HG02852 (cell line): ENCODE measurements around the gene CCDC102B.
A peak's percentile ranks its signal among the peaks of the same experiment; 100 is the strongest.
"Not testable (repeated sequence)": the region's sequence is repeated elsewhere in the genome, so short reads cannot be mapped to it uniquely, and the experiment has no call there.

Experiments
- ATAC-seq: cut with Tn5 transposase; IDR thresholded peaks from one replicate; pipeline ENCODE4 v1.9.1; 2021; ENCODE audit warnings: mild to moderate bottlenecking, moderate library complexity; ENCODE audit not compliant: unreplicated experiment

Gene CCDC102B

DNA sequence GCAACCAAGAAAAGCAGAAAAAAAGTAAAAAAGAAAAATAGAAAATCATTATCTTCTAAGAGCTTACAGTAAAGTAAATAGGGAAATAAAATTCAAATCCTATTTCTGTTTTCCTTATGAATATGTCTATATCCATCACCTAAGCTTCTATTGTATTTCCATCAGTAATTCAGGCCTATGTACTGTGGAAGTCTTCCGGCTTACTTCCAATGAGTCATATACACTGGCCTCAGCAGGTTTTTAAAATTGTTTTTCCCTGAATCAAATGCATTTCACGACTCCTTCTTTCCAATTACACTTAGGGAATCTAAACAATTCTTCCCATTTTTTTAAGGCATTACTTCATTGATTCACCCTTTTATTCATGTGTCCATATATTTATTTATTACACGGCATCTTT is 164.7 kb downstream of the CCDC102B start:
- ATAC-seq: no peak

DNA sequence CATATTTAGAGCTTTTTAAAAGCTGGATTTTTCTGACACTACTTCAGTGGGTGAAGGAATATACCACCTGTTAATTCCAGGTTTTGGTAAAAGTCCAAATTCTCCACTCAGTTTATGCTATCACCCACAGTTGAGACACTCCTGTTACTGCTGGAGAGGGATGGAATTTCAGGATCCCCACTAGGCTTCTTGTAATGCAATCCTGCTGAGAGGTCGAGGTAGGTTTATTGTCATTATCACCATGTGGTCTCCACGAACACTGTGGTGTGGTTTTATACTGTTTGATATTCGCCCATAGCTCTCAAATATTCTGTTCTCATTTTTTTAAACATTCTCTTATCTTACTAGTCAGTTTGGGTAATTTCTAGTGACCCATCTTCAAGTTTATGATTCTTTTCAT is 167.9 kb downstream of the CCDC102B start:
- ATAC-seq: no peak

- ATAC-seq: no peak
Measured at GRCh38 chr18:68969027-68969426, 171.1 kb downstream of the CCDC102B start.

GRCh38 chr18:68972176-68972575 is 174.3 kb downstream of the CCDC102B start:
- ATAC-seq: no peak

DNA sequence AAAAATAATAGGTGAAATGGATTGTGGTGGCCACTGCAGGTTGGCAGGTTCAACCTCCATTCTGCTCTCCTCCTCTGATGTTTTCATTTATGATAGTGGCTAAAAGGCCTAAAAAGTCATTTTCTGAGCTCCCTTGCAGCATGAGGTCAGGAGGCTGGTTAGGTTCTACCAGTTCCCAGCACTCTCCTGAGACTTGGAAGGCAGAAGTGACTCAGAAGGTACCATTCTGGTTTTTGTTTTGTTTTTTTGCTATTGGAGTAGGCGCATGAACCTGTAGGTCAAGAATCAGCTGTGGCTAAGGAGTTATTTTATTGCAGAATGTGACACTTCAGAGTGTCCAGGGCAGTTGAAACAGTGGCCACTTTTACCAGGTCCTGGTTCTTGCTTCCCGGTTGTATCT is 181.9 kb downstream of the CCDC102B start:
- ATAC-seq: no peak

DNA sequence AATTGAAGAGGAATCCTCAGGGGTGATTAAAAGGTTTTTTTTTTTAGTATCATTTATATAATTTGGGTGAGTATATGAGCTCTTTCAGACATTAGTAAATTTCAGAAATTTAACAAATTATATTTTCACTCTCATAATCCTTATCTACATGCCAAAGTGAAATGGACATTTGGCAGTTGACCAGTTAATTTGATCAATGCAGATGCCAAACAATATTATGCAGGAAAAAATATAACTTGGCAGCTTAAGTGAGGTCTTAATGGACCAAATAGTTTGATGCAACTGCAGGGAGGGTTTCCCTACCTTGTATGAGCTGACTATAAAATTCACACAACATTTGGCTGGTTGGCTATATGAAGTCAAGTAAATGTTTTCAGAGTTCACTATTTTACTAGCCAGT is 185.2 kb downstream of the CCDC102B start:
- ATAC-seq: no peak

- no peak for ATAC-seq
Measured at GRCh38 chr18:68984342-68984741, 186.5 kb downstream of the CCDC102B start.

- ATAC-seq: no peak
Measured at GRCh38 chr18:68985172-68985820, 187.4 kb downstream of the CCDC102B start.

DNA sequence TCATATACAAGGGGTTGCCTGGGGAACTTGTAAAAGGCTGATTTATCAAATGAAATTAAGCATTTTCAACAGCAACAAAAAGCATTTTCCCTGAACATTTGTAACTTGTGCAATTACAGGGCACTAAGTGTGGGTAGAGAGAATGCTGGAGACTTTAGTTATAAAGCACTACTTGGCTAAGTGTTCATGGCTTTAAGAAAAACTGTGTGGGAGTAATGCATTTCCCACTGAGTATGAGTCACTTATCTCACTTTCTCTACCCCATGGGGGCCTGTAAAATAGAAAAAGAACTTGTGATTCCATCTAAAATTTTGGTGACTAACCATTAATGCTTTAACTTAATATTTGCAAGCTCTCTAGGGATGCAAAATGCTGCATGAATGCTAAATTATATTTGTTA is 193.4 kb downstream of the CCDC102B start:
- ATAC-seq: peak; percentile 63

DNA sequence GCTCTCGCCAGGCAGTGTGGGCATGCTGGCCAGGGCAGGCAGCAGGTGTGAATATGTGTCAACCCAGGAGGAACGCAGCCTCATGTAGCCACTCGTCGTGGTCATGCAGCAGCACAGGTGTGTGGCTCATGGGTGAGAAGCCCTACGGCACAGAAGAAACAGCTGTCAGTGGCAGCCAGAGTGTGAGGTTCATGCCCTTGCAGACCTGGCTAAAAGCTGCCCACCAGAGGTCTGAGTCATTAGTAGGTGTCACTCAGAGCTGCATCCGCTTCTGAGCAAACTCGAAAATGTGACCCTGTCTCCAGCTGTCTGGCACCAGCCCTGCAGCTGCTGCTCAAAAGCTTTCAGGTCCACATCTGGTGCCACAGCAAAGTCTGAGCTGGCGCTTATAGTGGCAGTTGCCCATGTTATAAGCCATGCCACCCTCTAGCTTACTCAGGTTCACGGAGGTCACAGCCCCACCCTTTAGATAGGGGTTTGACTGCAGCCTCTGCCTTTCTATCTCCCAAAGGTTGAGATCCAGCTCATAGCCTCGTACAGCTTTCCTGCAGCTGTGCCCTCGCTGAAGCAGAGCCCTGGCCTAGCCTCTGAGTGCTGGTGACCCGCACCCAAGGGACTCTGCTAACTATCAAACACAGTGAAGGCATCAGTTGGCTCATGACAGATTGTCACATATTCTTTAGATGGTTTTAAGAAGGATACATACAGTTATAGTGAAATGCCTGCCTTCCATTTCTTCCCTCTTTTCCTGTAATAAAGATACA is 195.0 kb downstream of the CCDC102B start:
- ATAC-seq: no peak

GRCh38 chr18:68995675-68996074 is 197.8 kb downstream of the CCDC102B start:
- ATAC-seq: no peak

- ATAC-seq: no peak
Measured at GRCh38 chr18:68997845-68998244, 200.0 kb downstream of the CCDC102B start.

DNA sequence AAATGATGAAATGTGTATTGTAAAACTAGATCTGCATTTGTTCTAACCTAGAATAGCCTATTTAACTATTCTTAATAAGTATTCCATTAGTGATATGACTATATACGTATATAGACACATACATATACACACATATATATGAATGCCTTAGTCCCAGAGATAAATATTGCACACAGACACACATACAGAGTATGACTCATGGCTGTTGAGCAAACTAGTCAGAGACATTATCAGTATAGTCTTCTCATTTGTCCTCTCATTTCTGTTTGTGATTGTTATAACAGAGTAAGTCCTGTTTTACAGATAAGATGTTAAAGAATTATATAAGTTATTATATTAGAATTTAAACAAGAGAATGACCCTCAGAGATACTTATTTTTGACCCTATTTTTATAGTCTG is 202.5 kb downstream of the CCDC102B start:
- no peak for ATAC-seq

DNA sequence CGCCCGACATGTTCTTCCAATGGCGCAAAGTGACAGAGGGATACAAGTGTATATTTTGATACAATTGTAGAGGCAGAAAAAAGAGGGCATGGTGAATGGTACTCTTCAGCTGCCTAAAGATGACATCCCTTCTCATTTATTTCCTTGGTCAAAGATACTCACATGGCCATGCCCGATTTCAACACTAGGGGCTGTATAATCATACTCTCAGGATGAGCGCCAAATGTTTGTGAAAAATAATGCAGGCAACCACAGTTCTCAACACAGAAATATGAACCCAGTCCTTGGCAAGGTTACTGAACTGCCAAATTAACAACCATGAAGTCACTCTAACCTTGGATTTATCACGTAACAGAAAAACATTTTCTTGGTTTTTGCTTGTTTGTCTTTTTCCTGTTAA is 204.4 kb downstream of the CCDC102B start:
- ATAC-seq: no peak

DNA sequence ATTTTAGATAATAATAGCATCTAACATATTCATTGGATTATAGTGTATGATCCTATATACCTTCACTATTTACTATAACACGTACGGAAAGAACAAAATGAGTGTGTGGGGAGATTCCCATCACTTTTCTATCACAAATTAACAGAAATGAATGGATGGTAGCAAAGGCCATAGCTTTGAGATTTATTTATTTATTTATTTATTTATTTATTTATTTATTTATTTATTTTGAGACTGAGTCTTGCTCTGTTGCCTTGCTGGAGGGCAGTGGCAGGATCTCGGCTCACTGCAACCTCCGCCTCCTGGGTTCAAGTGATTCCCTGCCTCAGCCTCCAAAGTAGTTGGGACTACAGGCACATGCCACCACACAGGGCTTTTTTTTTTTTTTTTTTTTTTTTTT is 208.3 kb downstream of the CCDC102B start:
- ATAC-seq: not testable (repeated sequence)

DNA sequence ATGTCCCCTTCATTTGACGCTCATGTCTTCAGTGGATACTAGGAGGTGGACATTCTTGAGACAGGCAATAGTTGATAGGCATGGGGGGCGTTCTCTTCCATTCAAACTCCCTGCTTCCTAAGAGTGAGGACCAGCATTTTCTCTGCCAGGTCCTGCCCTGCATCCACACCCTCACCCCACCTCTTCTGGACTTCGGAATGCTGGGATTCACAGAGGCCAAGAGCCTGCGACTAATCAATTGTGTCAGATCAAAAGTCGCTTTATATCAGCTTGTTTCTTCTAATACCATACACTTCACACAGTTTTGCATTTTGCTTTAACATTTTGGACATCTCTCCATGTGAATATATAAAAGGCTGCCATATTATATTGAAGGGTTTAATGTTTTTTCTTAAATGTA is 210.7 kb downstream of the CCDC102B start:
- no peak for ATAC-seq

DNA sequence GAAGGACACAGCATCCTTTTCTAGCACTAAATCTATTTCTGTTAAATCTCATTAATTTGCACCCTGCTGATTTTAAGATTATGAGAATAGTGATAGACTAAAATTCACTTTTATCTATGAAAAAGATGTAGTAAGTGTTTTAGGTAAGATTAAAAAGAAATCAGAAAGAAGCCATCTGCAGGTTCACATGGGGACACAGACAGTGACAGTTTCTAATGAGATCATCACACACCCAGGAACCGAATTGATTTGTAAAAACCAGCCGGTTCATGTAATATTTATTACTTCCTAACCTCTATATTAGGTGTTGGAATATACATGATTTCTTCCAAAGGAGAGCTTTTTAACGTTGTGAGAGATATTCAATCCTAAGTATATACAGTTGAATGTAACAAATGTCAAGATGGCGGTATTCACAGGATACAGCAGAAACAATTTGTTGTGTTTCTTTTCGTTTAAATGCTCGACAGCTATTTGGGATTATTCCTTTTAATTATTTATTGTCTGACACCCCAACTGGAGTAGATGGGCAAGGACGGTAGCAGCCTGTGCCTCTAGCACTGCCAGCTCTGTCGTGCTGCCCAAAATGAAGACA is 223.4 kb downstream of the CCDC102B start:
- no peak for ATAC-seq

DNA sequence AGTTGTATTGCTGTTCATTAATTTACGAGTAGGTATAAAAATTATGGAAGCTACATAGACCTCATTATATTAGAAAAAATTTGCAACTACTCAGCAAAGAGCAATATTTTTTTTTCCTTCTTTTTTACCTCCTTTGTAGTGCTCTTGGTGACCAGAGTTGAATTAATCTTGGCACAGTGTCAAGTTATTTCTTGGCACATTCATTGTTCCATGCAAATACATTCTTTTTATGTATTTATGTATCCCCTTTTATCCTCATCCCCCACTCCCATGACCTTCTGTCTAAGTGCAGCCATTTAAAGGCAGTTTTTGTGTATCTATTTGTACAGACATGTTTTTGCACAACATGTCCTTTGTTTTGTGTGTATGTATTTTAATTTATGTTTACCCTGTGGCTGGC is 224.5 kb downstream of the CCDC102B start:
- no peak for ATAC-seq

DNA sequence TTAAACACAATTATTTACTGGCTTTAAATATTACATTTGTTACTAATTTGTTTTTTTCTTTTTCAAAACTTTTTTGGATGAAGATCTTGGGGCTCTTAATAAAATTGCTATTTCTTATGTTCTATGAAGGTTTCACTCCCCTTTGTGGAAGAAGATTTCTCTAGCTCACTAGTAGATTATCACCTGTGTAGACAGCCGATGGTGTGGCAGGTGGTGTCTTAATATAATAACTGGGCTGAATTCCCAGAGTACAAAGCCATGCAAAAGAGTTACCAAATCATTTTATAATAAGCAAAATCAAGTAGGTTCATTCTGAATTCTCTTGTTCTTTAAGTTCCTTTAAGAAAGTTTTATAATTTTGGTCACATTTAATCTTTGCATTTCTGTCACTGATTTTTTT is 233.7 kb downstream of the CCDC102B start:
- ATAC-seq: no peak

GRCh38 chr18:69032009-69032408 is 234.1 kb downstream of the CCDC102B start:
- no peak for ATAC-seq

DNA sequence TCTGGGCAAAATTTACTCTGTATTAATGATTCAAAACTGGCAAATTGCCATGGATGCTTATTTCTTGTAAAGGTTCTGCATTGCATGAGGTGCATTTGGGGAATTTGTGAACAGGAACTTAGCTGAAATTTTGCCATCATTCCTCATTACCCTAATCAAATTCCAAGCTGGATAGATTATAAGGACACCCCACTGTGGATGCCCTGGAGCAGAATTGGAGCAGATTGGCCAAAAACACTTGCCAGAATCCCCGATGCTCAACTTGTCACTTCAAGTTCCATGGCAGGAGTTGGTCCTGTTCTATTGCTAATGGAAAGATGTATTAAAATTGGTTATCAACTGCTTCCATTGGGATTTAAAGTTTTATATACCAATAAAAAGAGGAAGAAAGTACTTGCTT is 237.9 kb downstream of the CCDC102B start:
- no peak for ATAC-seq

- ATAC-seq: no peak
Measured at GRCh38 chr18:69044215-69044614, 246.3 kb downstream of the CCDC102B start.
